ENCODE results near the gene CNTNAP3.
"Not testable (repeated sequence)": the region's sequence is repeated elsewhere in the genome, so short reads cannot be mapped to it uniquely, and the experiment has no call there.

CNTNAP3 gene

GRCh38 chr9:39287980-39288379 lies at the start of gene CNTNAP3:
Gene CNTNAP3, minus strand, starts transcription at chr9:39288167. Its CDS starts 103 bp downstream, at chr9:39288064.
- not testable (repeated sequence) for DNase-seq

- DNase-seq, result not testable (repeated sequence)
Observed at GRCh38 chr9:39279995-39280394, 8.0 kb downstream of the CNTNAP3 start.

GRCh38 chr9:39242513-39242912 lies 45.5 kb downstream of the CNTNAP3 start:
- not testable (repeated sequence) for DNase-seq

- DNase-seq, result not testable (repeated sequence)
Observed at GRCh38 chr9:39232130-39232991, 55.6 kb downstream of the CNTNAP3 start.

- not testable (repeated sequence) for DNase-seq
Observed at GRCh38 chr9:39215976-39216375, 72.0 kb downstream of the CNTNAP3 start.

- not testable (repeated sequence) for DNase-seq
Observed at GRCh38 chr9:39209773-39210172, 78.2 kb downstream of the CNTNAP3 start.

DNA sequence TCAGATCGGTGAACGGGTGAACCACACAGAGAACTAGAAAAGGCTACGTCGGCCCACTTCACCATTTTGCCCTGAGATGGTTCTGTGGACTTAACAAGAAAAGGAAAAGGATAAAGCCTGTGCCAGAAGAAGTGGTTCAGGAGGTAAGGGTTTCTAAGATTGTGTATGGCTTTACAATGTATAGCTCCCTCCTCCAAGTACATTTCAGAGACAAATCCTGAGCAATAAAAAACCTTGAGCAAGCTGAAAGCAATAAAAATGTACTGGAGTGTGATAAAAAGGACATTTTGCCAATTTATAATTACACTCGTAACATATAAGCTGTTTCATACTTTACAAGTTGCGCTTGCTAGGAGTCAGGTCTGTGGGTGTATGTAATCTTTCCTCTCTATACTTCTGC lies 81.3 kb downstream of the CNTNAP3 start:
- not testable (repeated sequence) for DNase-seq

- DNase-seq, result not testable (repeated sequence)
Observed at GRCh38 chr9:39205842-39206241, 82.1 kb downstream of the CNTNAP3 start.

DNA sequence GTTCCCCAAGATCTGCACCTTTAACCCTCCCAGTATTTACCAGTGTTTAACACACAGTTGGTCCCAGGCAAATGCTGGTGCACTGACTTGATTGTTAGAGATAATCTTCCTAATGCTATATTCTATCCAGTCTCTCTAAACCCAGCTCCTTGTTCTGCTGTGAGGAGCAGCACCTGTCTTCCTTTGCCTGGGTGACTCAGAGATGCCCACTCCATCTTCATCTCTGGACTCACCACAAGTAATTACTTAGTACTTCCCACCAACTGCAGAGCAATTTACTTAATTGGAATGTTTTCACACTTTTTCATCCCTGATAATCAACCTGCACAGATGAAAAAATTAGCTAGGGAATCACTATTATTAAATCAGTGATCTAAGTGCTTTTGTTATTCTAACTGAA lies 87.6 kb downstream of the CNTNAP3 start:
- DNase-seq, result not testable (repeated sequence)

DNA sequence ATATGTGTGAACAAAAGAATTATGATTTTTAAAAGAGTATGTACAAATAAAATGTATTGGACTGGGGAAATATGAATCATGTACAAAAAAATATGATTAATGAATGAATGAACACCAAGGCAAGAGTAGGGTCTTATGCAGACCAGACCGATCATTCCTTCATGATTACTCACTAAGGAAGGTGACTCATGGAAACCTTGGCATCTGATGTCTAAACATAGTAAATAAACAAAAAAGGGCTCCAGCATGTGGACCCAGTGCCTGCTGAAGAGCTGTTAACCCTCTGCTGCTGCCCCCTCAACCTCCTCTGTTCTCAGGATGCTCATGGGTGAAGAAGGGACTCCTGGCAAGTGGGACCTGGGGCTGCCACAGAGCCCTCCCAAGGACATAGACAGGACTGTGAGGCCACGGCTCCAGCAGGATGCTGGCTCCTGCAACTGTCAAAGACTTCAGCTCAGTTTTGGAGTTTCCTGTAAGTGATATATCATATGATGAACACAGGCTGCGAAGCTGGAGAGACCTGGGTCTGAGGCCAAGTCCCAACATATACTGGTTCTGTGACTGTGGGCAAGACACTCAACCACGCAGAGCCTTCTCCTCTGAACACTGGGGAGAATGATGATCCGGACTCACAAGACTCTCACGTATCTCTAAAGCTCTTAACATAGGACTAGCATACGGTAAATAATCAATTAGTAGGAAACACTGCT lies 89.8 kb downstream of the CNTNAP3 start:
- DNase-seq, result not testable (repeated sequence)

- not testable (repeated sequence) for DNase-seq
Observed at GRCh38 chr9:39171370-39171769, 116.6 kb downstream of the CNTNAP3 start.

- DNase-seq, result not testable (repeated sequence)
Observed at GRCh38 chr9:39157714-39158113, 130.3 kb downstream of the CNTNAP3 start.

DNA sequence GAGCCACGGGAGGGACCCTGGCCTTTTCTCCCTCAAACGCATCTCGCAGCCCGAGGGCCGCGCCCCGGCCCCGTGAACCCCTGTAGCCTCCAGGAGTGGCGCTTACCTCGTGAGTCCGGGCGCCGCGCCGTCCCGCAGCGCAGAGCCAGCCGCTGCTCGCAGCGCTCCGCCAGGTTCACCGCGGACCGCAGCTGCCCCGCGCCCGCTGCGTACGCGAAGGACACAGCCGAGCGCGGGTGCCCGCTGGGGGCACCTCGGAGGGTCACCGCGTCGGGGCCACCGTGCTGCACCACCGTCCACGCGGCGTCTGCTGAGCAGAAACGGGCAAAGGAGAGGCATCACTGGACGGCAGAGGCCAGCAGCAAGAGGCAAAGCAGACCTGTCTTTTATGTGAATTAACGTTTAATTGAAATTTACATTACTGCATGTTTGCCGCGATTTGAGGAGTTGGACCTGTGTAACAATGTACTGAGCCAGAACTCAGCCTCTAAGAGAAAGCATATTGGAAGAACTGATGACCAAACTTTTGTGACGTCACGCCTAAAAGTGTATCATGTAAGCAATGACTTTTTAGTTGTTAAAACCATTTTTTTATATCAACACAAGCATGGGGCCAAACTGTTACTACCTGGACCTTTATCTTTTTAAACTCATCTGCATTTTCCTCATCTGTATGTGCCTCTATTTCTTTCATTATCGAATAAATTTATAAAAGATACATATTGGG lies 155.0 kb downstream of the CNTNAP3 start:
- DNase-seq, result not testable (repeated sequence)

- not testable (repeated sequence) for DNase-seq
Observed at GRCh38 chr9:39121401-39121800, 166.6 kb downstream of the CNTNAP3 start.

GRCh38 chr9:39111746-39112145 lies 176.2 kb downstream of the CNTNAP3 start:
- not testable (repeated sequence) for DNase-seq

GRCh38 chr9:39108145-39108544 lies 179.8 kb downstream of the CNTNAP3 start:
- no peak for DNase-seq

DNA sequence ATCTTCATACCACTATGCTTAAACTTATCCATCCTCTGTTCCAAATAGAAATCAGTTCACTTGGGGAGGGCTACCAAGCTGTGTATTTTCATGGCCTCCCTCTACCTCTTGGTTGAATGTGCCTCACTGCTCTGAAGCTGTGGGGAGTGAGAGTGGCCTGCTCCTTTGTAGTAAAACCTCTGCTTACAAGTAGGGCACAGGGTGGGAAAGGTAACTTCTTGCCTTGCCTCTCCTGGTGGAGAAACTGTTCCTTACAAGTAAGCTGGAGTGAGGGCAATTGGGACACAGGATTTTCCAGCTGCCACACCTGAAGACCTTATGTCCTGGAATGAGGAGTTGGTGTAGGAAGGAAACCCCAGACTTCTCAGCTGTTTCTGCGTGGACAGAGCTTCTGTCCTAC lies 190.8 kb downstream of the CNTNAP3 start:
- not testable (repeated sequence) for DNase-seq

- not testable (repeated sequence) for DNase-seq
Observed at GRCh38 chr9:39085311-39085710, 202.7 kb downstream of the CNTNAP3 start.

DNA sequence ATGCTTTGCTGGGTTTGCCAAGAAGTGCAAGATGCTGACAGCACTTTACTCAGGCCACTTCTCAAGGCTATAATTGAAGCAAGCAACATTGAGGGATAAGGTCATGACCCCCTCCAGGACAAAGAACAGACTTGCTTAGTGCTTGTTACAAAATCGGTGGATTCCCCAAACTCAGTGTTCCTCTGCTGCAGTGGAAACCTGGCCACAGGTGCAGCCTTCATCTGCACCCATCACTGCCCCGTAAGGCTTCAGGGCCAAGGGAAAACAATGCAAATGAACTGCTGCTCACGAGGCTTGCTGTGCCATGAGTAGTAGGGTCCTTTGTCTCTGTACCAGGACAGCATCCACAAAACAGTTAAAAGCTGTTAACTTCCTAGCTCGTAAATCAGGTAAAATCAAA lies 205.4 kb downstream of the CNTNAP3 start:
- not testable (repeated sequence) for DNase-seq

DNA sequence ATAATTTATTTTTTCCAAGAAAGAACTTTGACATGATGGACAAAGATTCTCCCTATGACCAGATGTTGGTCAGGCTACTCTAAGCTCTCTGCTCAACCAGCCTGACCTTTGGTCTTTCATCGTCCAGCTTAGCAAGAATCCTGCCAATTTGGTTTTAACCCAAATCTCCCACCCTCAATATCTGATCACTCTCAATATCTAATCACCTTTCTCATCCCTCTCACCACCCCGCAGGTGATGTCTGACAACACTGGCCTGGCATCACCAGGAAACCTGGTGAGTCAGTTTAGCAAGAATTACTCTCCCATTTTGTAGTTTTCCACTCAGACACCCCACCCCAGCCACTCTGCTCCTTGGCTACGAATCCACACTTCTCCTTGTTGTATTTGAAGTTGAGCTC lies 207.9 kb downstream of the CNTNAP3 start:
- not testable (repeated sequence) for DNase-seq

GRCh38 chr9:39078621-39079256 lies 209.2 kb downstream of the CNTNAP3 start:
- not testable (repeated sequence) for DNase-seq

- not testable (repeated sequence) for DNase-seq
Observed at GRCh38 chr9:39073537-39073936, 214.4 kb downstream of the CNTNAP3 start.

Data from amniotic stem cell (primary cell).